Naive thymus-derived CD8-positive, alpha-beta T cell (primary cell): ENCODE results near the gene RPP25. TPM values are rescaled to one million over a fixed set of nuclear protein-coding genes. Genes with fewer than 3 reads are reported as not detected.

ENCODE experiments used
- ATAC-seq, 2 donors: fragments of 150-1000 bp; cut with Tn5 transposase in 1 of 2; sonication (Bioruptor Pico), chemical (Tn5 transposase) in 1 of 2; 1 replicate in 1 of 2; 2 replicates in 1 of 2; pipeline ENCODE4 v1.10.0; 2021; ENCODE audit warnings: mild to moderate bottlenecking in 2 of 2, moderate library complexity in 2 of 2
- POLR2A ChIA-PET: fragments of 350-600 bp; sonication (Branson Sonifier 250); formaldehyde crosslinking; loops from one replicate; lab custom pipeline; 2021; ENCODE audit warnings: antibody characterized with exemption; lab: Charles Lee
- DNase-seq, 10 donors: peaks; one replicate each; pipeline versions ENCODE4 v3.0.0 to v3.0.0-alpha.2; 2020 to 2022
- H3K27ac Mint-ChIP-seq, 10 donors: one replicate each; pipeline ENCODE4 v1.8.0; 2020 to 2022; ENCODE audit warnings: mild to moderate bottlenecking in 10 of 10, mixed read lengths in 10 of 10, moderate library complexity in 4 of 10, inconsistent platforms in 1 of 10
- H3K27me3 Mint-ChIP-seq, 5 donors: one replicate each; pipeline ENCODE4 v1.8.0; 2021 to 2022; ENCODE audit warnings: mixed read lengths in 5 of 5
- H3K36me3 Mint-ChIP-seq, 3 donors: one replicate each; pipeline ENCODE4 v1.8.0; 2020 to 2022; ENCODE audit warnings: mixed read lengths in 3 of 3, mild to moderate bottlenecking in 2 of 3, inconsistent platforms in 1 of 3
- H3K4me1 Mint-ChIP-seq, 4 donors: one replicate each; pipeline ENCODE4 v1.8.0; 2021 to 2022; ENCODE audit warnings: mixed read lengths in 4 of 4
- H3K4me3 Mint-ChIP-seq, 10 donors: one replicate each; pipeline ENCODE4 v1.8.0; 2020 to 2022; ENCODE audit warnings: mild to moderate bottlenecking in 10 of 10, mixed read lengths in 10 of 10, moderate library complexity in 6 of 10, inconsistent platforms in 1 of 10
- H3K9me3 Mint-ChIP-seq, 9 donors: one replicate each; pipeline ENCODE4 v1.8.0; 2020 to 2022; ENCODE audit warnings: mixed read lengths in 9 of 9, mild to moderate bottlenecking in 3 of 9, inconsistent platforms in 1 of 9, moderate library complexity in 1 of 9
- polyA plus RNA-seq, 3 donors: library from polyadenylated mRNA; unstranded; fragments of 300-500 nt; fragmentation: Illumina TruSeq; gene quantifications; one replicate each; pipeline ENCODE4 v1.2.3, GENCODE V29; 2021
- total RNA-seq, 8 experiments: library from RNA in 2 of 8; stranded (reverse) in 2 of 8; gene quantifications; one replicate each; pipeline ENCODE4 v1.2.3 and lab custom pipeline; 2021 to 2026

RPP25 gene
- total and polyA plus RNA-seq, 5 experiments from 2014 or later, result 2.8 to 4.3 (median 4.1) TPM

- H3K36me3 Mint-ChIP-seq, result peaks cover 0 to 2% (median 0%) of the 10 kb centered on the region in 3 donors
- DNase-seq (no peak), ATAC-seq (no peak)
- no peak overlapping the region for H3K4me3 Mint-ChIP-seq
- peaks cover 9 to 25% (median 22%) of the 10 kb centered on the region in 4 donors for H3K4me1 Mint-ChIP-seq
- peaks cover 10 to 33% (median 31%) of the 10 kb centered on the region in 5 donors for H3K27me3 Mint-ChIP-seq
- no peaks in the 10 kb centered on the region for H3K9me3 Mint-ChIP-seq
- H3K27ac Mint-ChIP-seq, result peak overlapping the region in 2 of 10 donors; percentile 48 to 72
- POLR2A ChIA-PET, result no interaction called here
These were observed 5.0 kb upstream of the RPP25 start for GRCh38 chr15:74961616-74962015.

- Mint-ChIP-seq H3K27ac (peak overlapping the region in 1 of 10 donors; percentile 30), H3K4me3 (no peak overlapping the region), H3K27me3 (peaks cover 10 to 33% (median 31%) of the 10 kb centered on the region in 5 donors), H3K9me3 (no peaks in the 10 kb centered on the region), H3K36me3 (peaks cover 0 to 2% (median 0%) of the 10 kb centered on the region in 3 donors), H3K4me1 (peaks cover 9 to 26% (median 22%) of the 10 kb centered on the region in 4 donors)
- DNase-seq (no peak), ATAC-seq (no peak)
- POLR2A ChIA-PET, result no interaction called here
These were observed 4.5 kb upstream of the RPP25 start for GRCh38 chr15:74960995-74961588.

GRCh38 chr15:74960286-74960685, 3.7 kb upstream of the RPP25 start:
- POLR2A ChIA-PET, result no interaction called here
- no peak for ATAC-seq
- peaks cover 0 to 2% (median 0%) of the 10 kb centered on the region in 3 donors for H3K36me3 Mint-ChIP-seq
- DNase-seq, result no peak
- H3K9me3 Mint-ChIP-seq, result no peaks in the 10 kb centered on the region
- peaks cover 9 to 34% (median 27%) of the 10 kb centered on the region in 4 donors for H3K4me1 Mint-ChIP-seq
- H3K27ac Mint-ChIP-seq, result peak overlapping the region in 1 of 10 donors; percentile 22
- H3K27me3 Mint-ChIP-seq, result peaks cover 10 to 36% (median 31%) of the 10 kb centered on the region in 5 donors
- H3K4me3 Mint-ChIP-seq, result no peak overlapping the region

GRCh38 chr15:74959586-74959939, 3.0 kb upstream of the RPP25 start:
- H3K4me3 Mint-ChIP-seq, result peak overlapping the region in 4 of 10 donors; percentile 3 to 71 (median 48)
- H3K9me3 Mint-ChIP-seq, result no peaks in the 10 kb centered on the region
- H3K4me1 Mint-ChIP-seq, result peaks cover 9 to 40% (median 31%) of the 10 kb centered on the region in 4 donors
- H3K27me3 Mint-ChIP-seq, result peaks cover 10 to 36% (median 31%) of the 10 kb centered on the region in 5 donors
- peaks cover 0 to 2% (median 0%) of the 10 kb centered on the region in 3 donors for H3K36me3 Mint-ChIP-seq
- no peak for DNase-seq
- no peak overlapping the region for H3K27ac Mint-ChIP-seq
- ATAC-seq, result no peak
- POLR2A ChIA-PET, result interaction anchor here (1.1 kb wide), 1 partner anchor 155 kb away, joined by 3 read pairs; no protein-coding TSS in a partner anchor

GRCh38 chr15:74958908-74959585, 2.5 kb upstream of the RPP25 start:
- Mint-ChIP-seq H3K27ac (peak overlapping the region in 2 of 10 donors; percentile 48 to 59), H3K36me3 (peaks cover 0 to 2% (median 0%) of the 10 kb centered on the region in 3 donors), H3K4me1 (peaks cover 9 to 40% (median 32%) of the 10 kb centered on the region in 4 donors), H3K4me3 (peak overlapping the region in 9 of 10 donors; percentile 55 to 78 (median 70)), H3K27me3 (peaks cover 10 to 36% (median 31%) of the 10 kb centered on the region in 5 donors), H3K9me3 (no peaks in the 10 kb centered on the region)
- POLR2A ChIA-PET, result interaction anchor here (1.1 kb wide), 1 partner anchor 154 kb away, joined by 3 read pairs; no protein-coding TSS in a partner anchor
- peak in 1 of 10 donors; percentile 8 for DNase-seq
- no peak for ATAC-seq

DNA sequence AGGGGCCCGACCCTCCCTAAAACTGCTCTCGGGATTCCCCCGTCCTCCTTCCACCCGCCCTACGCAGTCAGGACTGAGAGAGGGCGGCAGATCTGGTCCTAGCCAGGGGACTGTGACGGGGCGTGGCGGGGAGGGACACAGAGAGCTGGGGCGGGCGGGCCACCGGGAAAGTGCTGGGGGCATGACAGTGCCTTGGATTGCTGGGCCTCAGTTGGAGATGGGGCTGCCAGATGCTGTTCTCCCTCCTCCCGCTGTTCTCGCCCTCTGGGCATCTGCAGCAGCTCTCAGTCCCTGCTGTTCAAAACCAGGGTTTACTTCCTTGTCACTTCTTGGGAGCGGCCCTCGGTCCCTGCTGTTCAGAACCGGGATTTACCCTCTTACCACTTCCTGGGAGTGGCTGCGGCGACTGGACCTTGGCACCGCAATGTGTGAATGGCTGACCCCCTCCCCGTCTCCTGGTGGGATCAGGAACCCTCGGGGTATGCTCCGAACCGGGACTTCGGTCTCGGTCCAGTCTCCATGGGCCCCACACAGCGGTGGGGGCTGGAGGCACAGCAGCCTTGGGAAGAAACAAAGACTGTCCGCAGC, 1.8 kb upstream of the RPP25 start:
- Mint-ChIP-seq H3K27ac (peak overlapping the region in 2 of 10 donors; percentile 48 to 59), H3K4me3 (peak overlapping the region in 9 of 10 donors; percentile 55 to 80 (median 68)), H3K9me3 (no peaks in the 10 kb centered on the region), H3K4me1 (peaks cover 9 to 40% (median 33%) of the 10 kb centered on the region in 4 donors), H3K36me3 (peaks cover 0 to 2% (median 0%) of the 10 kb centered on the region in 3 donors), H3K27me3 (peaks cover 10 to 36% (median 31%) of the 10 kb centered on the region in 5 donors)
- DNase-seq (no peak), ATAC-seq (no peak)
- POLR2A ChIA-PET, result interaction anchor here (1.1 kb wide), 1 partner anchor 154 kb away, joined by 3 read pairs; no protein-coding TSS in a partner anchor

GRCh38 chr15:74957476-74958035, 984 bp upstream of the RPP25 start:
- peak overlapping the region; percentile 62 to 86 (median 77) for H3K4me3 Mint-ChIP-seq
- no peaks in the 10 kb centered on the region for H3K9me3 Mint-ChIP-seq
- H3K36me3 Mint-ChIP-seq, result peaks cover 0 to 2% (median 0%) of the 10 kb centered on the region in 3 donors
- no peak overlapping the region for H3K27ac Mint-ChIP-seq
- peaks cover 9 to 40% (median 33%) of the 10 kb centered on the region in 4 donors for H3K4me1 Mint-ChIP-seq
- peak in 1 of 2 donors; percentile 14 for ATAC-seq
- DNase-seq, result no peak
- peaks cover 10 to 33% (median 31%) of the 10 kb centered on the region in 5 donors for H3K27me3 Mint-ChIP-seq
- POLR2A ChIA-PET, result interaction anchor here (0.8 to 1.7 kb wide), 5 partner anchors 20 to 262 kb away, joined by 3 to 10 read pairs (median 5); partner anchors contain the start of genes C15orf39, COX5A, EDC3 and PPCDC

- DNase-seq (peak; percentile 28 to 71 (median 48)), ATAC-seq (peak; percentile 61 to 63)
- Mint-ChIP-seq H3K4me1 (peaks cover 10 to 40% (median 33%) of the 10 kb centered on the region in 4 donors), H3K27me3 (peaks cover 10 to 31% (median 26%) of the 10 kb centered on the region in 5 donors), H3K4me3 (peak overlapping the region; percentile 32 to 86 (median 50)), H3K36me3 (peaks cover 0 to 2% (median 0%) of the 10 kb centered on the region in 3 donors), H3K27ac (no peak overlapping the region), H3K9me3 (no peaks in the 10 kb centered on the region)
- POLR2A ChIA-PET, result interaction anchor here (0.7 to 1.7 kb wide), 4 partner anchors 18 to 339 kb away, joined by 3 to 10 read pairs (median 4); partner anchors contain the start of genes COX5A and PPCDC
These were observed 550 bp downstream of the RPP25 start for GRCh38 chr15:74955796-74956647.

- H3K9me3 Mint-ChIP-seq, result no peaks in the 10 kb centered on the region
- POLR2A ChIA-PET, result interaction anchor here (1.2 to 1.5 kb wide), 2 partner anchors 16 to 17 kb away, joined by 3 read pairs; partner anchors contain the start of gene COX5A
- H3K27ac Mint-ChIP-seq, result no peak overlapping the region
- ATAC-seq (no peak), DNase-seq (no peak)
- H3K4me3 Mint-ChIP-seq, result peak overlapping the region; percentile 15 to 72 (median 50)
- H3K36me3 Mint-ChIP-seq, result peaks cover 0 to 2% (median 0%) of the 10 kb centered on the region in 3 donors
- H3K4me1 Mint-ChIP-seq, result peaks cover 14 to 46% (median 35%) of the 10 kb centered on the region in 4 donors
- H3K27me3 Mint-ChIP-seq, result peaks cover 10 to 30% (median 23%) of the 10 kb centered on the region in 5 donors
These were observed 1.6 kb downstream of the RPP25 start for GRCh38 chr15:74955017-74955416.

DNA sequence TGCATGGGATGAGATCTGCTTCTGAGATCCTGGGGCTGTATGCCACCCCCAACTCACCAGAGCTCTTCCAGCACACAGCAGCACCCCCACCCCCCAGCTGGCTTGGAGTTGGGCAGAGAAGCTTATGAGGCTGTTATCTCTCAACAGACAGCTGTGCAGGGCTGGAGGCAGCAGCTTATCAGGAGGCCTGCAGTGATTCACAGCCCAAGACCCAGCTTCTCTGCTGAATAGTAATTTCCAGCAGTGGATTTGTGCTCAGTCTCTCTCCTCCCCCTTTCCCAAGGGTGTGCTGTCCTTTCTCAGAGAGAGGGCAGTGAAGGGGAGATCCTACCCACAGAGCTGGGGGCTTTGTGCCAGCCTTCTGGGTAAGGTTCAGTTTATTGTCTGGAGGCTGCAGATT, 2.1 kb downstream of the RPP25 start:
- DNase-seq, result no peak
- Mint-ChIP-seq H3K4me1 (peaks cover 13 to 45% (median 34%) of the 10 kb centered on the region in 4 donors), H3K4me3 (peak overlapping the region in 5 of 10 donors; percentile 39 to 71 (median 50)), H3K36me3 (peaks cover 0 to 2% (median 0%) of the 10 kb centered on the region in 3 donors), H3K9me3 (no peaks in the 10 kb centered on the region), H3K27ac (no peak overlapping the region), H3K27me3 (peaks cover 10 to 25% (median 18%) of the 10 kb centered on the region in 5 donors)
- POLR2A ChIA-PET, result interaction anchor here (0.8 to 1.5 kb wide), 3 partner anchors 16 to 49 kb away, joined by 3 read pairs; partner anchors contain the start of gene COX5A
- no peak for ATAC-seq

DNA sequence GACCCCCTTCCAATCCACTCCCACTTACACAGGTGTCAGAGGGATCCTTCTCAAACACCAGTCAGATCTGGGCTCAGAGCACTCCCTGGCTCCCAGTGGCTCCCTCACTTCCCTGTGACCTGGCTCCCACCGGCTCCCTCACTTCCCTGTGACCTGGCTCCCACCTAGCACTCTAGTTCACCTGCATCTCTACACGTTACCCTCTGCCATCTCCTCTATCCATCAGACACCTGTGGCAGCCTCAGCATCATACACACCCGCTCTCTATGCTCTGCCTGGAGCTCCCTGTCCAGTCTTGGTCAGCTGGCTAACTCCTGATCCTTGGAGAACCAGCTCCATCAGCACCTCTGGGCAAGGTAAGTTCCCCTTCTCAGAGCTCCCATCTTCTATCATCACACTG, 5.6 kb downstream of the RPP25 start:
- no peaks in the 10 kb centered on the region for H3K9me3 Mint-ChIP-seq
- no peak for DNase-seq
- ATAC-seq, result no peak
- POLR2A ChIA-PET, result interaction anchor here (0.6 to 2.0 kb wide), 6 partner anchors 13 to 428 kb away, joined by 3 to 10 read pairs (median 4); partner anchors contain the start of gene COX5A
- peaks cover 0 to 3% (median 0%) of the 10 kb centered on the region in 5 donors for H3K27me3 Mint-ChIP-seq
- peaks cover 5 to 20% (median 13%) of the 10 kb centered on the region in 4 donors for H3K4me1 Mint-ChIP-seq
- no peaks in the 10 kb centered on the region for H3K36me3 Mint-ChIP-seq
- peak overlapping the region in 1 of 10 donors; percentile 47 for H3K4me3 Mint-ChIP-seq
- no peak overlapping the region for H3K27ac Mint-ChIP-seq
